ENCODE results near the gene CADPS. TPM values are rescaled to one million over a fixed set of nuclear protein-coding genes. Genes with fewer than 3 reads are reported as not detected.

The CADPS gene
- total and polyA plus RNA-seq, 2 of the 4 experiments (the other 2 are of a cell fraction) = not detected

- no peaks in the 10 kb centered on the region for H3K27me3 ChIP-seq (ENCODE audit: control insufficient read depth, insufficient read depth, low read length)
- peak overlapping the region; percentile 21; the same call in 1 of the 2 replicates for H2AK5ac ChIP-seq (ENCODE audit: low read depth, low read length)
- H3K23ac ChIP-seq (ENCODE audit: low read depth, low read length) = no peak overlapping the region
- no peak overlapping the region for H2BK15ac ChIP-seq (ENCODE audit: low read depth, low read length)
- H3K4ac ChIP-seq (ENCODE audit: low read depth, low read length) = 0 out of 2 replicates have a peak overlapping the region, but pooled peaks have one; percentile 13
- peak overlapping the region; percentile 42 for H2BK20ac ChIP-seq (ENCODE audit: low read depth, low read length)
- 100% methylated on average over 1 of the region's 2 CpGs; no CpG with 5 or more reads in 1 of the 2 experiments for WGBS, 2 experiments (ENCODE audit: extremely low coverage in 2 of 2, insufficient read length in 1 of 2)
- no peak overlapping the region for H3K14ac ChIP-seq (replicated peaks; ENCODE audit: low read depth, low read length)
- intact Hi-C loops (cut with micrococcal nuclease) (no loop called here), in situ Hi-C loops (cut with MboI; ENCODE audit: low sequenced_read_pairs) (loop anchor here (25.0 kb wide), 3 partner anchors 737 to 1387 kb away; partner anchors contain the start of gene C3orf49), dilution Hi-C loops (cut with HindIII; ENCODE audit: low sequenced_read_pairs, unreplicated experiment) (no loop called here)
- POLR2A ChIA-PET (ENCODE audit: unreplicated experiment) = no interaction called here
- no peak for DNase-seq
- no peak overlapping the region for H3K56ac ChIP-seq (ENCODE audit: extremely low read depth, insufficient read depth, low read length)
- peaks cover 11% of the 10 kb centered on the region for H3K4me1 ChIP-seq (ENCODE audit: control insufficient read depth, insufficient read depth, low read length)
- no peak for TF ChIP-seq CTCF (conservative IDR thresholded peaks at IDR 0.05; ENCODE audit: low read depth, low read length)
- no peak for TF ChIP-seq RFX5 (IDR thresholded peaks at IDR 0.05; ENCODE audit: low read depth, low read length)
- TF ChIP-seq USF2 (IDR thresholded peaks at IDR 0.05; ENCODE audit: low read depth, low read length) = no peak
- TF ChIP-seq CHD1 (IDR thresholded peaks at IDR 0.05; ENCODE audit: low read depth, low read length) = no peak
- TF ChIP-seq MAFK (IDR thresholded peaks at IDR 0.05; ENCODE audit: low read depth, low read length) = no peak
- no peak for TF ChIP-seq SMC3 (IDR thresholded peaks at IDR 0.05; ENCODE audit: low read depth, low read length)
- no peak for TF ChIP-seq MXI1 (IDR thresholded peaks at IDR 0.05; ENCODE audit: borderline replicate concordance, low read depth, low read length)
- TF ChIP-seq BHLHE40 (IDR thresholded peaks at IDR 0.05; ENCODE audit: low read depth, low read length) = no peak
- TF ChIP-seq RAD21 (IDR thresholded peaks at IDR 0.05; ENCODE audit: low read length) = no peak
- TF ChIP-seq POLR2A (IDR thresholded peaks at IDR 0.05; ENCODE audit: low read depth, low read length) = no peak
- TF ChIP-seq RCOR1 (IDR thresholded peaks at IDR 0.05; ENCODE audit: insufficient replicate concordance, low read length) = no peak
- TF ChIP-seq FOS (IDR thresholded peaks at IDR 0.05; ENCODE audit: low read depth, low read length) = no peak
- TF ChIP-seq MAZ (IDR thresholded peaks at IDR 0.05; ENCODE audit: borderline replicate concordance, low read depth, low read length) = no peak
- no peak for TF ChIP-seq NFE2L2 (IDR thresholded peaks at IDR 0.05; ENCODE audit: low read depth, low read length)
- TF ChIP-seq ELK1 (IDR thresholded peaks at IDR 0.05; ENCODE audit: borderline replicate concordance, low read depth, low read length) = no peak
- no peak for TF ChIP-seq CEBPB (IDR thresholded peaks at IDR 0.05; ENCODE audit: low read depth, low read length)
- ATAC-seq (ENCODE audit: low read depth) = no peak
- H3K9ac ChIP-seq (ENCODE audit: low read depth, low read length) = no peak overlapping the region
- H3K9me1 ChIP-seq (ENCODE audit: insufficient read depth, low read length) = peaks cover 6% of the 10 kb centered on the region; the same call in 1 of the 2 replicates
- BruUV-seq (replicated peaks) = no TSS peak
- no peak overlapping the region for H3K4me2 ChIP-seq (ENCODE audit: low read depth, low read length)
- no peaks in the 10 kb centered on the region for H3K9me3 ChIP-seq (ENCODE audit: control insufficient read depth, insufficient read depth, low read length)
- H2AK9ac ChIP-seq (replicated peaks; ENCODE audit: low read depth, low read length, poor library complexity) = no peak overlapping the region
- H3K4me3 ChIP-seq (ENCODE audit: insufficient read depth, low read depth, low read length) = no peak overlapping the region
- H3K18ac ChIP-seq (ENCODE audit: low read depth, low read length) = no peak overlapping the region
- H3K27ac ChIP-seq (ENCODE audit: insufficient read depth, low read length) = no peak overlapping the region
- no peaks in the 10 kb centered on the region for H3K79me1 ChIP-seq (ENCODE audit: low read depth in 1 of 2, low read length in 2 of 2)
- CTCF ChIA-PET = no interaction called here
- H4K91ac ChIP-seq (ENCODE audit: insufficient read depth, low read depth, low read length) = no peak overlapping the region
- no peak overlapping the region for H4K5ac ChIP-seq (ENCODE audit: low read depth, low read length)
- no peak overlapping the region for H2AFZ ChIP-seq (replicated peaks; ENCODE audit: low read length, poor library complexity)
- no peak overlapping the region for H2BK5ac ChIP-seq (ENCODE audit: low read depth, low read length, poor library complexity, severe bottlenecking)
- no peak overlapping the region; the same call in 1 of the 2 replicates for H2BK120ac ChIP-seq (ENCODE audit: low read depth, low read length)
- H3K36me3 ChIP-seq (ENCODE audit: control insufficient read depth, insufficient read depth, low read length) = no peaks in the 10 kb centered on the region
- H4K20me1 ChIP-seq (ENCODE audit: insufficient read depth, low read length) = no peaks in the 10 kb centered on the region
- H4K8ac ChIP-seq (ENCODE audit: low read depth in 2 of 2, low read length in 2 of 2) = no peak overlapping the region
Observed at GRCh38 chr3:62600033-62600432, 275.2 kb downstream of the CADPS start.
